Globus pallidus (tissue), 1 donor: ENCODE results near the gene KIRREL3.

Source experiments
- DNase-seq: peaks from one replicate; pipeline ENCODE4 v3.0.0-alpha.2; 2015; ENCODE audit warnings: low spot score

Gene KIRREL3

DNA sequence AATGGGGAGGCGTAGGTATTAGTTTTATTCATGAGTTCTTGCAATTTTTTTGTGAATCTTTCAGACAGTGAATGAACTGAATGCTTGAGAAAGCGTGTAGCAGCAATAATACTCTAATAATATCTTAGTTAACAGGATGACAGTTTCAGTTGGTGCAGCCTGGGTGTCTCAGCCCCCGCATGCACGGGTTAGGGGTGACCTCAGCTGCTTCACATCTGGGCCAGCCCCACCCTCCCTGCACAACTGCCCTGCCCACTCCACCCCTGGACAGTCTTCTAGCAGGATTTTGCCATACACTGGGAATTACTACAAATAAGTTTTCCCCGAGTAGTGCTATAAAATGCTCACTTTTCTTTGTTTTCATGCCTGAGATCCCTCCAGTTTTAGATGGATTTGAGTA is 561.9 kb downstream of the KIRREL3 start:
- no peak for DNase-seq

DNA sequence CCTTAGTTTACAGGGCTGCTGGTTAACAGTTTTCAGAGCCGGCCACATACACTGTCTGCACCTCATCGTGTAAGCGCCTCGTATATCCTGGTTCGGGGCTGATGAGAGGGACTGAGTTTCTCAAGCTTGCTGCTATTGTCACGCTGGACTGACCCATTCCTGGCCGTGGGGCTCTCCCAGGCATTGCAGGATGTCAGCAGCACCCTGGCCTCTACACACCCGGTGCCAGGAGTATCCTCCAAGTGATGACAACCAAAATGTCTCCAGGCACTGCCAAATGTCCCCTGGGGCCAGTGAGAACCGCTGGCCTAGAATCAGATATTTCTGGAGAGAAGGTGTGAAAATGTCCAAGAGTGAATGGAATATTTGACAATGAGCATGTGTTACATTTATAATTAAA is 562.3 kb downstream of the KIRREL3 start:
- DNase-seq: no peak

DNA sequence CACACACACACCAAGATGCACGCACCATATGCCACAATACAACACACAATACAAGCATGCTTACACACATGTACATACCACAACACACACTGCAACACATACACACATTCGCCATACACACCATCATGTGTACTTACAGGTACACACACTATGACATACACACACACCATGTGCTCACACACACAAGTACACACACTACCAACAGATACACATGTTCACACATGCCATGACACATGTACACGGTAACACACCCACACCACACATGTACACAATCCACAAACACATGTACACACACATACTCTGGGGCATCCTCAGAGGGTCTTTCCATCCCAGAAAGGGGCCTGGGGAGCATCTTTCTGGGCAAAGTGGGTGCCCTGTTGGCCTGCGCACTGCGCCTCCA is 562.8 kb downstream of the KIRREL3 start:
- no peak for DNase-seq

DNA sequence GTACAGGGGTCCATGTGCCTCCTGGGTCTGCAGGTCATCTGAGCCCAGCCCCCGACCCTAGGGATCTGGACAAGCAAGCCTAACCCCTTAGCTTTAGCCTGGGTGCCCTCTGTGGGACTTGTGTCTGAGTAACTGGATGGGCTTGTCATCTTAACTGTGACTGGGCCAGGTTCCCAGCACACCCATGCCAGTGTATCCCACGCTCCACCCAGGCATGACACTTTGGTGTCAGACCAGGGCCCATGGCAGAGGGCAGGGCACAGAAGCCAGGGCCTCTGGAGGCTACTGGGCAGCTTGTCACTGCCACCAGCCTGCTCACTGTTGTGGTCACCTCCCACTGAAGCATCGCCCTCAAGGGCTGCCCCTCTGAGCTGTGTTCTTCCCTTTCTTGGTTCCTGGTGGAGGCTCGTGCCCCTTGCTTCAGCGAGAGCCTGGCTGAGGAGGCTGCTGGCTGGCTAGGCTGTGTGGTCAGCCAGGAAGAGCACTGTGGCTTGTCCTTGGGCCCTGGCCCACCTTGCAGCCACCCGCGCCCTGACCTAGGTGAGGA is 564.3 kb downstream of the KIRREL3 start:
- no peak for DNase-seq

DNA sequence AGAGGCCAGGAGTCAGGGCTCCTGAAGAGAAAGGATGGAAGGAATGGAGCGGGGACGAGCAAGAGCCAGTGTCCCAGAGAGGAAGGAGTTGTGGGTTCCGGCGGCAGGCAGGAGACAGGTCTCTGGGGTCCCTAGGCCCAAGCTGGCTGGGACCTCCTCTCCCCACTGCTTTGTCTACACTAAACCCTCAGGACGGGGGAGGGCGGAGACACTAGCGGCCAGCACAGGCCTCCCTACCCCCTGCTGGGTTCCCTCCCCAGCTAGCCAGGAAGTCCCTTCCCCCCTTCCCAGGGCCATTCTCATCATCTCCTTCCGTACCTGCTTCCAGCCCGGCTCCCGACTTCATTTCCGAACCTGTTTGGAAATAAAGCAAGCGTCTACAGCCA is 565.6 kb downstream of the KIRREL3 start:
- DNase-seq: no peak

DNA sequence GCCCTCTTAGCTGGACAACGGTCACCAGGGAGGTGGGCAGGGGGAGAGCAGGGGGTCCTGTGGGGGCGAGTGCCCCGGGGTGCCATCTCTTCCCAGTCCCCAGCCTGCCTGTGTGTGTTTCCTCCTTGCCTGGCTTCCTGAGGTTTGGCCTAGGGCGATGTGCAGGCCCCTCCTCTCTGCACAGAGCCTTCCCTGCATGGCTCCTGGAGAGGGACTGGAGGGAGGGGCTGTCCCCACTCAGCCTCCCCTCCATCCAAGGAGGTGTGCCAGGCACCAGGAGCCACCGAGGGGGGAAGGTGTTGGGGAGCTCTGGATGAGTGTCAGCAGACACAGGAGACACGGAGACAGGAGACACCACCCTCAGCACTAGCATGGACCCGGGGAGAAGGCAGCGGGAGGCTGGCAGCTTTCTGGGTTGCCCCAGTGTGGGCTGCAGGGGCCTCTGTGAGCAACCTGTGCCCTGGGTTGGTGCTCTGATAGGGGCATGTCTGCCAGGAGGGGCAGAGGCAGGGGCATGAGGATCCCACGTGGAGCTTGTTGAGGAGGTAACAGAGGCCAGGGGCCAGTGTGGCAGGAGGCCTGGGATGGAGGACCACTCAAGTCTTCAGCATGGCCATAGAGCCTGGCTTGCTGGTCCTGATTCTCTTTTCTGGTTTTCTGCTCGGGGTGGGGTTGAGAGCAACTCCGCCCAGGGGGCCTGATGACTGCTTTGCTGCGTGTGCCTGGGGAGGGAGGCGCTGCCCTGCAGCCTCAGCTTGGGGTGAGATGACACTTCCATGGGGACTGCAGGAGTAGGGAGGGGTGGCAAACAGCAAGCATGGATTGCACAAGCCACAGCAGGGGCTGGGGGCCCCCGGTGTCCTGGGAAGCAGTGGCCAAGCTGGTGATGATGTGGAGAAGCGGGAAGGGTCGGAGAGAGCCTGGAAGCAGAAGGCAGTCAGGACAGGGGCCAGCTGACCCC is 566.3 kb downstream of the KIRREL3 start:
- DNase-seq: no peak

DNA sequence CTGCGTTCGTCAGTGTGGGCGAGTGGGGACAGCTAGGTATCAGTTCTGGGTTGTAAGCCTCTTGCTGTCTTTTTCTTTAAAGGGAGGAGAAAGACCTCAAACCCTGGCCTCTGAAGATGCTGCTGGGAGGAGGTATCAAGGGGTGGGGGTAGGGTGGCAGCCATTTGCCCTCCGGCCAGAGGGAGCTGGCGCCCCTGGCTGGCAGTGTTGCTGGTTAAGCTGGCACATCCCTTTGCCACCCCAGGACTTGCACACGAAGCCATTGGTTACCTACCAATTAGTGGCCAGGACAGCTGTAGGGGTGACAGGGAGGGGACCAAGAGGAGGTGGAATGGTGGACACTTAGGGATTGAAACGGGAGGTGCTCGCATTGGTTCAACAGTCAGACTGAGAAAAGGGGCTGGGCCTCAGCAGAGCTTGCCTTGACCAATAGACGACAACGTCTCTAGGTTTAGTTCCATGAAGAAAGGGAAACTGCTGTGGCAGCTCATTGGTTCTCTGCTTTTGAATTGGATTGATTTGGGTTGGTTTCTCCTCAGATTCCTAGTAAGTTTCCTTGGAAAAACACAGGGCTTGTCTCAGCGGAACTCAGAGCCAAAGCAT is 567.2 kb downstream of the KIRREL3 start:
- DNase-seq: no peak

DNA sequence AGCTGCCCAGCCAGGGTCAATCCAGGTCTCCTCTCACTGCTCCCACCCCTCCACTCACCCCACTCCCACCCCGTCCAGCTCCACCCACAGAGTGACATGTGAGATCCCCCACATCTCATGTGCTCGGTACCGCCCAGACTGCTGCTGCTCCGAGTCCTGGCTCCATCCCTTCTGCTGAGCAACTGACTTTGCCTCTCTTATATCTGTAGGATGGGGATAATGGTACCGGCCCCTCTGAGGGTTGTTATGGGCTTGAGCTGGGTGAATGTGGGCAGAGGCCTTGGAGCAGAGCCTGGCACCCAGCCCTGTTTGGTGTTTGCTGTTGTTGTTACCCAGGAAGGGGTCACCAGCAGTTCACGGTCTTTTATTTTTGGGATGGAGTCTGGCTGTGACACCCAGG is 568.0 kb downstream of the KIRREL3 start:
- DNase-seq: no peak

DNA sequence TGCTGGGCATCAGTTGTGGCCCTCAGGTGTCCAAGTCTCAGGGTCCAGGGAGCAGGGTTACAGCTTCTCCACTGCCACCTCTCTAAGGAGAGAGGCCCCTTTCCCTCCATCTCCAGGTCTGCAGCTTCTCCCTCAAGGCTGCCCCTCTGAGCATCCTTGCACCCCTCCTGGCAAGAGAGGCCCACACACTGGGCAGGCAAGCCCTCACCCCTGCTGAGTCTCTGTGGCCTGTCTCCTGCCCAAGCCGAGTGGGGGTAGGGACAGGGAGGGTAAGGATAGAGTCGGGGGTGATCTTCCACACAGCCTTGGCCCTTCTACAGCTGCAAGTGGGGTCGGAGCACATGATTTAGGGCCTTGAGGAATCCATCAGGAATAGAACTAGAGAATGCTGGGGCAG is 568.5 kb downstream of the KIRREL3 start:
- DNase-seq: no peak

DNA sequence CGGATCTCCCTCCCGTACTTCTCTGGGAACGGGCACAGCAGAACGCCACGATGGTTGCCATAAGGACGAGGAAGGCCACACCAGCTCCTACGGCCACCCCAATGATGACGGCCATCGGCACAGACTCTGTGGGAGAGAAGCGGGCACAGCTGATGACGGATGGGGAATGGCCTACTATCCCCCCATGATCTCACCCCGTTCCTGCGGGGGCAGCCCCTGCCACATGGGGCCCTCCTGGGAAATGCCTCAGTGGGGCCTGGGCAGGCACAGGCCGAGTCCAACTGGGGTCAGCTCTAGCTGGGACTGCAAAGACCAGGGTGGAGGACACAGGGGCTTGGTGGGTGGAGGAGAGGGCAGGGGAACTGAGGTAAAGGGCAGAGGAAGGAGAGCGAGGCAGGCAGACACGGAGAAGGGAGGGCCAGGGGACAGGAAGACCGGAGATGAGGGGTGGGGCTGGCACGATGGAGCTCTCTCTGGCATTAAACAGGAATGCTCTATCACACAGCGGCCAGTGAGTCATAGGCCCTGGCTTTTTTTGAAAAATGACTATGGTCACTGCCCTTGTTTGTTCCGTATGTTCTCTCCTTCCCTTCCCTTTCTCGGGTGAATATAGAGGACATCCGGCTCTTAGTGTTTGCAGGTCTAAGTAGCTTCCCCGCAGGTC is 569.0 kb downstream of the KIRREL3 start:
- DNase-seq: no peak

DNA sequence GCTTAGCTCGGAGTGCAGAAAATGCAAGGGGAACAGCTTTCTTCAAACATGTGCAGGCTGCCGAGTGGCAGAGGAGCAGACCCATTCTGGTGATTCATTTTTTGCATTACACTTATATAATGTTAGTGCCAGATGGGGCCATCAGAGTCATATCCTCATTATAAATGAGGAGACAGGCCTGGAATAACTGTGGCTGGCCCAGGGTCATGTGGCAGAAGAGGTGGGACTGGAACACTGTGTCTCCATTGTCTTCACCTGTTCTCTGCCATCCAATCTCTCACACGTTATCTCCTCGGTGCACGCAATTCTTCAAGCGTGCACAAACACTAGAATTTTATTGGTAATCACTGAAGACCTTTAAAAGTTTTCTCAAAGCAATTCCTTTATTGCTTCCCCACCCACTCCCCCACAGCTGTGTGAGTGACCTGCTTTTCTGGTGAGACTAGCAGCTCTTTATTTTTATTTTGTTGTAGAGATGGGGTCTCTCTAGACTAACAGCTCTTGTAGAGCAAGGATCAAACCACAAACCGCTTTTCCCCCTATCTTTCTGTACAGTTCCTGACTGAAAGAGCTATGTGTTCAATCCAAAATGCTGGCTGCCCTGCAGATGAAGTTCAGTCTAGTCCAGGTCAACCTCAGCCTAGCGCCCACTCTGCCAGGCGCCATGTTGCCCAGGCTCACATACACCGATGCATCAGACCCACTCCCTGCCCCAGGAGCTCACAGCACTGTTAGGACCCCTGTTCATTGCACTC is 569.8 kb downstream of the KIRREL3 start:
- DNase-seq: no peak

DNA sequence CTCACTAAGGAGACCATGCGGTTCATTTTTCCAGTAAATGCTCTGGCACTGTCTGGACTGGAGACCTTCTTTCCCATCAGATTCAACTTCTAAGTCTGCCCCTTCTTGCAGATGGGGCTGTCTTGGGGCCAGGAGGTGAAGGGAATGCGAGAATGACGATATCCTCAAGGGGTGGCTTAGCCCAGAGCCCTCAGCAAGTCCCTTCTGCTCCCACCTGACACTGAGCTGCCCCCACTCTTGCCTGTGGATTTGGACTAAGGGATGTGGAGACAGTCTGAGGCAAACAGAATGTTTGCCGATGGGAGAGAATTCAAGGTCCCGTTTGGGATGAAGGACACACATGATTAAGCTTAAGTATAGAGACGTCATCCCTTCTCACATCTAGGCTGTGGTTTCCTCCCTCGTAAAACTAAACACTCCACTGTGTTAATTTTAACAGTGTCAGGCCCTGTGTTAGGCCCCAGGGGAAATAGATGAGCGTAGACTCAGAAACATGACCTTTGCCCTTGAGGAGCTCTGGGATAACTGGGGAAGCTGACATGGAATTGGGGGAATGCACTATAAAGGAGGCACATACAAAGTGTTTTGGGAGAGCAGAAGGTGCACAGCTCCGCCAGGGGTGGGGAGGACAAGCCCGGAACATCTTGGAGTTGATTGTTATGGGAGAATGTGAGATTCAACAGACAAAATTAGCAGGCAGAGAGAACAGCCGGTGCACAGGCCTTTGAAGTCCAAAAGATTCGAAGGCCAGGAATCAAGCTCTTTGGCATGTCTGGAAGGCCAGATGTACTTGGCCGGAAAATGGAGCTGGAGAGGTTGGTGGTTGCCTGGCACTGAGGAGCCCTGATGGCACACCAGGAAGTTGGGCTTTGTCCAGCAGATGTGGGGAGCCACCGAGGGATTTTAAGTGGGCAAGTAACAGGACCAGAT is 573.5 kb downstream of the KIRREL3 start:
- no peak for DNase-seq

DNA sequence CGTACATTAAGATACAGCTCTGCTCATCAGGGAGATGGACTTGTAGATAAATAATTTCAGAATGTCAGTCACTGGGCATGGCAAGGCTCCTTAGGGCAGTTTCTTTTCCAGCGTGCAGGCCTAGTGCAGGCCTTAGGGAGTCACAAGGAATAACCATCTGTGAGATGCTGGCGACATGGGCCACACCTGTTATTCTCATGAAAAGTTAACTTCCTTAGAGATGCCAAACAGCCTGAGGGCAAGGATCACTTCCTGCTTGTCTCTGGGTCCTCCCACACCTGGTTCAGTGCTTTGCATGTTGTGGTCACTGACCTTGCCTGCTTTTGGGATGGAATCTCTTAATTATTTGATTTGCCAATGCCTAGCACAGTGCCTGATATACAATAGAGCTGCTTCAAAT is 574.5 kb downstream of the KIRREL3 start:
- no peak for DNase-seq

DNA sequence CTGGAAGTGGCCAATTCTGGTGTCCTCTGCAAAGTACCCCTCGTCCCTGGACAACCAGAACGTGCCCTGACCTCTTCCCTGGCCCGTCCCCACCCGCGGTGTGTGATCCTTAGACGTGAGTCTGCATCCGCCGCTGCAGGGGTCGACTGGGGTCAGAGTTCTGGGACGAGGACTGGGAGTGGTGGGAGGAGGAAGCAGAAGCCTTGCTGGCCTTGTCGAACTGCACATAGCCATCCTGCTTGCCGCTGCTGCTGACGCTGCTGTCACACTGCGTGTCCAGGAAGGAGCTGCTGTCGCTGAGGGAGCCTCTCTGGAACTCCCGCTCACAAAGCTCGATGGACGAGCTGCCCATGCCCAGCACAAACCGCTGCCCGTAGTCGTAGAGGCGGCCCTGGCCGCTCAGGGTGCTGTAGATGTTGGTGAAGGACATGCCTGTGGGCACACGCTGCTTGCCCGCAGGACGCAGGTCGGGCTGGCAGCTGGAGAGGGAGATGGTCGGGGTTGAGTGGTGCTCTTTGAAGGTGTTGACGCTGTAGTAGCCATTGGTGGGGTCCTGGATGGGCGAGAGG is 576.0 kb downstream of the KIRREL3 start:
- DNase-seq: no peak

DNA sequence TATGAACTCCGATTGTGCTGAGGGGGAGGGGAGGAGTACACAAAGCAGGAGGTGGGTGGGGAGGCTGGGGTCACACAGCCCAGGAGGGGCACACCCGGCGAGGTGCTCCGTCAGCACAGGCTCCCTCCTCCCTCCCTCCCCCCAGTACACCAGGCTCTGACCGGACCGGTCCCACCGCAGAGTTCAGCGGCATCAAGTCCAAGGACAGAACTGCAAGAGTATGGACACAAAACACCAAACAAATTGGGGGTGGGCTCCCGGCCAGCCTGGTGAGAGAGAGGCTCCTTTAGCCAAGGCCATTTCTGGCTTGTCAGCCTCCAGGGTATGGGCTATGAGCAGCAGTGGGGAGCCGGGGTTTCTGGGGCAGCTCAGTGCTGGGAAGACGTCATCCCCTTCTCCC is 576.8 kb downstream of the KIRREL3 start:
- DNase-seq: no peak

DNA sequence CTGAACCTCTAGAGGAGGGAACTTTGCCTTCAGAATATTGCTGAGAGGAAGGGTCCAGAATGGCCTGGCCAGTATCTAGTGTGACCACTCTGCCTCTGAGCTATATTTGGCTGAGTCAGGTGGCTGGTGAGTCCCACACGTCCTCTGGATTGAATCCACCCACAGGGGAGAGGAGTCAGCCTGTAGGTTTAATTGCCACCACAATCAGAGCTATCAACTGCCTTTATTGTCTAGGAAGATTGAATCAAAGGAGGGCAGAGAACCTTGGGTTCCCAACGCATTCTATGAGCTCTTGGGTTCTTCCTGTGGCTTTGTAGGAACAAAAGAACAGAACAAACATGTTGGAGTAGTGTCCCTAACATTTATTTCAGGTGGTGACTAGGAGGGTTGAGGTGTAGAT is 577.4 kb downstream of the KIRREL3 start:
- no peak for DNase-seq

DNA sequence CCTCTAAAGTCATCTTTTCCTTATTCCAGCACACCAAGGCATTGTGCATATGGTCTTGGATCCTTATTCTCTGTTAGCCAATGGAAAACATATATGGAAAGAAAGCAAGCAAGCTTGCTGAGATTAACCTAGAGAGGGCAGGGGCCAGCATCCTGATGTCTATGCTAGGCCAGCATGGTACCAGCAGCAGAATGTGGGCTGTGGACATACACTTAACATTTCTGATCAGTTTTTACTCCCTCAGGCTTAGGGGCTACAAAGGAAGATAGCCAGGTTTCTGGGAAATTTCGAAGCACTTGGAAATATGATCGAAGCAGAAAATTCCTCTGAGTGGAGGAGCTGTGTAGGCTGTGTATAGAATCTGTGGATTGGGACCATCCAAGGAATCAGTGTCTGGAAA is 578.1 kb downstream of the KIRREL3 start:
- no peak for DNase-seq

DNA sequence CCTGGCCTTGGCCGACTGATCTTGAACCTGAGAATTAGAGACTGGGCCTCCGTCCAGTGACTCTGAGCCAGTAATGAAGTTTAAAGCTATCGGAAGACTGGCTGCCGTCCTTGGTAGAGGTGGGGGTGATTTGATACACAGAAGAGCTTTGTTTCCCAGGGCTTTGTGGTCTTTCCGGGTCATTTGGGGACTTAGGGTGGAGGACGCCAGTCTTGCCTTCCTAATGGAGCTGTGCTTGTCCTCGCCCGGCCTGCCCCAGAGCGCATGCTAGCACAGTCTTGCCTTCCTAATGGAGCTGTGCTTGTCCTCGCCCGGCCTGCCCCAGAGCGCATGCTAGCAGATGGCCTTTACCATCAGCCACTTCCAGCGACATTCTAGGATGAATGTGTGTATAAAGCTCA is 579.3 kb downstream of the KIRREL3 start:
- DNase-seq: no peak

DNA sequence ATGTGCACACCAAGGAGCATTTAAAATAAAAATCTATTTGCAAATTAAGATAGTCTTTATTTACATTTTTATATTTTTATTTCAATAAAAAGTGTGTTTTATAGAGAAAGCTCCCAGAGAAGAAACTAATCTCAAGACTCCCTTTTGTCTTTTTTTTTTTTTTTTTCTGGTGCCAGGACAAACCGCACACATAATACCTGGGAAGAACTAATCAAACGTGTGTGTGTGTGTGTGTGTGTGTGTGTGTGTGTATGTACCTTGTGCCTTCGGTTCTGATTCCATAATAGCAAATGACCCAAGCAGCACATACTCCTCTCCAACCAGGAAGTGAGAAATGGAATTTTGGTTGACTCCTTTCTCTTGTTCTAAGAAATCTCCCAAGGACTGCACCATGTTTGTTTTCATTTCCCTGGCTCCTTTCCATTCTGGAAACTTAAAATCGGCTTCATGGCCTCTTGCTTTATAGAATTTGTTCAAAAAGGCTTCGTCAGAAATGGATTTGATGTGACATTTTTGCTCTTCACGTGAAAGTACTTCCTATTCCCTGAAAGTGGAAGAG is 579.8 kb downstream of the KIRREL3 start:
- no peak for DNase-seq
